Sigmoid colon (tissue), 4 donors: Measurements from ENCODE around the gene RSRP1.

Experiments
- EP300 ChIP-seq, 4 donors: sonication (generic); formaldehyde crosslinking; IDR thresholded peaks; one replicate each; pipeline ENCODE4 v1.6.1; 2017; ENCODE audit warnings: antibody characterized with exemption in 4 of 4
- TF ChIP-seq, protein P1 (sequence below), 4 experiments: fragments of 450-650 bp in 3 of 4; fragments of 200-600 bp in 1 of 4; IDR thresholded peaks; one replicate each; pipeline ENCODE4 v1.5.1; 2016 to 2019; ENCODE audit warnings: antibody characterized with exemption in 4 of 4, mild to moderate bottlenecking in 3 of 4, moderate library complexity in 2 of 4

DNA sequence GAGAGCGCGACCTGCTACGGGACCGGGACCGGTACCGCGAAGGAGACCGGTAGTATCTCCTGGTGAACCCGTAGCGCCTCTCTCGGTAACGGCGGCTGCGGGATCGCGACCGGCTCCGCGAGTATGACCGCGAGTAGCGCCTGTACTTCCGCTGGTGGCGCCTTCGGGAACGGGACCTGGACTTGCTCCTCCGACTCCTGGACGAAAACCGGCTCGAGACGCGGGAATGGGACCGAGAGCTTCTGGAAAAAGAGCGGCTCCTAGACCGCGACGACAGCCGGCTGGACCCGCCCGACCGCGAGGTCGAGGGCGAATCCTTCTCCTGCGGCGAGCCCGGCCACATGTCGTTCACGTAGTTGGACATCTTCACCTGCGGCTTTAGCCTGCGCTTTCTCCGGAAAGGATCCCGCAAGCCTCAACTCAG, 642 bp downstream of the RSRP1 start:
- TF ChIP-seq, protein P1, sequence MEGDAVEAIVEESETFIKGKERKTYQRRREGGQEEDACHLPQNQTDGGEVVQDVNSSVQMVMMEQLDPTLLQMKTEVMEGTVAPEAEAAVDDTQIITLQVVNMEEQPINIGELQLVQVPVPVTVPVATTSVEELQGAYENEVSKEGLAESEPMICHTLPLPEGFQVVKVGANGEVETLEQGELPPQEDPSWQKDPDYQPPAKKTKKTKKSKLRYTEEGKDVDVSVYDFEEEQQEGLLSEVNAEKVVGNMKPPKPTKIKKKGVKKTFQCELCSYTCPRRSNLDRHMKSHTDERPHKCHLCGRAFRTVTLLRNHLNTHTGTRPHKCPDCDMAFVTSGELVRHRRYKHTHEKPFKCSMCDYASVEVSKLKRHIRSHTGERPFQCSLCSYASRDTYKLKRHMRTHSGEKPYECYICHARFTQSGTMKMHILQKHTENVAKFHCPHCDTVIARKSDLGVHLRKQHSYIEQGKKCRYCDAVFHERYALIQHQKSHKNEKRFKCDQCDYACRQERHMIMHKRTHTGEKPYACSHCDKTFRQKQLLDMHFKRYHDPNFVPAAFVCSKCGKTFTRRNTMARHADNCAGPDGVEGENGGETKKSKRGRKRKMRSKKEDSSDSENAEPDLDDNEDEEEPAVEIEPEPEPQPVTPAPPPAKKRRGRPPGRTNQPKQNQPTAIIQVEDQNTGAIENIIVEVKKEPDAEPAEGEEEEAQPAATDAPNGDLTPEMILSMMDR (IDR thresholded peaks at IDR 0.05) = no peak
- no peak for TF ChIP-seq EP300 (IDR thresholded peaks at IDR 0.05)
